Cardiac fibroblast (primary cell): ENCODE data around the gene MREG.
"Not testable (repeated sequence)": the region's sequence is repeated elsewhere in the genome, so short reads cannot be mapped to it uniquely, and the experiment has no call there.

ENCODE experiments used
- DNase-seq, 2 donors: peaks; one replicate each; pipeline versions ENCODE4 v3.0.0 to v3.0.0-alpha.2; 2010; ENCODE audit warnings: low read depth in 2 of 2
- H3K4me3 ChIP-seq, 2 donors: replicated peaks in 1 of 2; 1 replicate in 1 of 2; 2 replicates in 1 of 2; pipeline ENCODE4 v1.5.1; 2011; ENCODE audit warnings: low read depth in 2 of 2, low read length in 2 of 2, mild to moderate bottlenecking in 2 of 2, moderate library complexity in 1 of 2
- CTCF ChIP-seq: IDR thresholded peaks from one replicate; pipeline ENCODE4 v1.5.1; 2011; ENCODE audit warnings: low read depth, mild to moderate bottlenecking, low read length, inconsistent platforms

The MREG gene

GRCh38 chr2:215931256-215931903 is 82.0 kb downstream of the MREG start:
- peak; percentile 96 for TF ChIP-seq CTCF
- peak; percentile 86 to 90 for DNase-seq
- peak overlapping the region in 1 of 2 donors; percentile 0 for H3K4me3 ChIP-seq

- TF ChIP-seq CTCF = no peak
- DNase-seq = peak; percentile 59 to 63
- H3K4me3 ChIP-seq = peak overlapping the region in 1 of 2 donors; percentile 0
Observed at GRCh38 chr2:215930505-215931253, 82.7 kb downstream of the MREG start.

- no peak for TF ChIP-seq CTCF
- H3K4me3 ChIP-seq = no peak overlapping the region
- DNase-seq = peak in 1 of 2 donors; percentile 60
Observed at GRCh38 chr2:215929602-215930335, 83.6 kb downstream of the MREG start.

- TF ChIP-seq CTCF = no peak
- no peak overlapping the region for H3K4me3 ChIP-seq
- no peak for DNase-seq
Observed at GRCh38 chr2:215928086-215928485, 85.3 kb downstream of the MREG start.

- not testable (repeated sequence) for H3K4me3 ChIP-seq, DNase-seq
Observed at GRCh38 chr2:215926992-215927391, 86.4 kb downstream of the MREG start.

- peak; percentile 90 to 95 for DNase-seq
- TF ChIP-seq CTCF = no peak
Observed at GRCh38 chr2:215921895-215922294, 91.5 kb downstream of the MREG start.

More at GRCh38 chr2:215921895-215922294, 91.5 kb downstream of the MREG start:
- no peak overlapping the region for H3K4me3 ChIP-seq
